Aorta (tissue), 5 donors: Measurements from ENCODE around the gene CDC45. TPM values are rescaled to one million over a fixed set of nuclear protein-coding genes. Genes with fewer than 3 reads are reported as not detected.

Experiments used
- ATAC-seq: fragments of 200-7000 bp; cut with Tn5 transposase; one replicate; pipeline ENCODE4 v1.9.1; 2022; ENCODE audit warnings: moderate library complexity; ENCODE audit not compliant: low FRiP score
- DNase-seq, 2 donors: peaks; one replicate each; pipeline ENCODE4 v3.0.0-alpha.2; 2020
- H3K27ac ChIP-seq, 2 donors: one replicate each; pipeline ENCODE4 v1.5.1; 2013; ENCODE audit warnings: low read length in 2 of 2, mild to moderate bottlenecking in 2 of 2, moderate library complexity in 2 of 2, control low read depth in 1 of 2, inconsistent platforms in 1 of 2, low read depth in 1 of 2
- H3K27me3 ChIP-seq, 2 donors: one replicate each; pipeline ENCODE4 v1.6.1; 2013; ENCODE audit warnings: control low read depth in 1 of 2, low read length in 1 of 2, mild to moderate bottlenecking in 1 of 2, moderate library complexity in 1 of 2; ENCODE audit not compliant: insufficient read depth in 2 of 2, control insufficient read depth in 1 of 2
- H3K36me3 ChIP-seq, 2 donors: one replicate each; pipeline ENCODE4 v1.6.1; 2013; ENCODE audit warnings: control low read depth in 1 of 2, low read length in 1 of 2, mild to moderate bottlenecking in 1 of 2; ENCODE audit not compliant: insufficient read depth in 2 of 2, control insufficient read depth in 1 of 2
- H3K4me1 ChIP-seq, 2 donors: one replicate each; pipeline ENCODE4 v1.6.1; 2013; ENCODE audit warnings: low read length in 2 of 2, control low read depth in 1 of 2, mild to moderate bottlenecking in 1 of 2, moderate library complexity in 1 of 2; ENCODE audit not compliant: insufficient read depth in 2 of 2, control insufficient read depth in 1 of 2
- H3K4me3 ChIP-seq, 2 donors: one replicate each; pipeline ENCODE4 v1.5.1; 2013; ENCODE audit warnings: low read length in 2 of 2, control low read depth in 1 of 2, mild to moderate bottlenecking in 1 of 2
- H3K9me3 ChIP-seq: one replicate; pipeline ENCODE4 v1.6.1; 2013; ENCODE audit warnings: mild to moderate bottlenecking, low read length; ENCODE audit not compliant: control insufficient read depth
- WGBS, 2 donors: extraction: QIAGEN DNeasy Blood & Tissue Kit; methylation state at CpG; one replicate each; pipeline ENCODE4 v1.1.7; 2013; 5-methylcytosine and 5-hydroxymethylcytosine counted together
- intact Hi-C, 2 donors: fragments of 100-400 bp; cut with DNase I; formaldehyde crosslinking; loops; one replicate each; pipeline versions ENCODE4 v1.14.2 to v1.15.0; 2022
- polyA plus RNA-seq, 2 donors: library from polyadenylated mRNA; stranded (reverse); fragments of 200-250 nt; gene quantifications; one replicate each; pipeline ENCODE4 v1.2.3, GENCODE V29; 2013
- total RNA-seq, 2 donors: library from RNA; stranded (reverse); fragmentation: NEBNext Ultra II Directional; extraction: Animal tissue kit (Norgen Biotek cat#: 25700); gene quantifications; one replicate each; pipeline ENCODE4 v1.2.1, GENCODE V29; 2021
- donor health status: healthy with polysubstance abuse.
- donor health status: Bipolar disorder and iron deficiency.
- donor health status: DM: no; HTN: no; CAD: no.
- donor health status: DM: no; HTN: no; CAD: no.
- donor health status: DM: yes; HTN: yes; CAD: no.

CDC45 gene
- total and polyA plus RNA-seq, 4 donors: 0.63 to 1.3 (median 0.85) TPM

DNA sequence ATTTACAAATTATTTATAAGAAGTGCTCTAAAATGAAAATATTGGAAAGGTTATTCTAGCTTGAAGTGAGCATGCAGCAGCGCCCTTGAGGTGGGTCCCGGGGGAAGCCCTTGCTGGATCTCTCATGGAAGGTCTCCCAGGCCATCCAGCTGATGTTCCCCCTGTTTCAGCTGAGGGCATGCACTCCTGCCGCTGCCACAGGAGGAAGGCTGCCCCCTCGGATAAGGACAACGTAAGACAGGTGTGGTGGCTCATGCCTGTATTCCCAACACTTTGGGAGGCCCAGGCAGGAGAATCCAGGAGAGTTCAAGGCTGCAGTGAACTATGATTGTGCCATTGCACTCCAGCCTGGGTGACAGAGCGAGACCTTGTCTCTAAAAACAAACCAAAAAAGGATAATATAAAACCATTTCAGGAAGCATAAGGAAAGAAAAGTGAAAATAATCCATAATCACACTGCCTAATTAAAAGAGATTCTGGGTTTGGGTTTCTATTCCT, 15.0 kb downstream of the CDC45 start:
- H3K9me3 ChIP-seq: no peaks in the 10 kb centered on the region
- intact Hi-C loops: no loop called here
- H3K27ac ChIP-seq: no peak overlapping the region
- ATAC-seq (no peak), DNase-seq (no peak)
- H3K27me3 ChIP-seq: no peaks in the 10 kb centered on the region
- no peak overlapping the region for H3K4me3 ChIP-seq
- H3K4me1 ChIP-seq: no peaks in the 10 kb centered on the region
- H3K36me3 ChIP-seq: no peaks in the 10 kb centered on the region
- WGBS, 2 donors: 95 to 96% methylated on average over 6 of the region's 6 CpGs

DNA sequence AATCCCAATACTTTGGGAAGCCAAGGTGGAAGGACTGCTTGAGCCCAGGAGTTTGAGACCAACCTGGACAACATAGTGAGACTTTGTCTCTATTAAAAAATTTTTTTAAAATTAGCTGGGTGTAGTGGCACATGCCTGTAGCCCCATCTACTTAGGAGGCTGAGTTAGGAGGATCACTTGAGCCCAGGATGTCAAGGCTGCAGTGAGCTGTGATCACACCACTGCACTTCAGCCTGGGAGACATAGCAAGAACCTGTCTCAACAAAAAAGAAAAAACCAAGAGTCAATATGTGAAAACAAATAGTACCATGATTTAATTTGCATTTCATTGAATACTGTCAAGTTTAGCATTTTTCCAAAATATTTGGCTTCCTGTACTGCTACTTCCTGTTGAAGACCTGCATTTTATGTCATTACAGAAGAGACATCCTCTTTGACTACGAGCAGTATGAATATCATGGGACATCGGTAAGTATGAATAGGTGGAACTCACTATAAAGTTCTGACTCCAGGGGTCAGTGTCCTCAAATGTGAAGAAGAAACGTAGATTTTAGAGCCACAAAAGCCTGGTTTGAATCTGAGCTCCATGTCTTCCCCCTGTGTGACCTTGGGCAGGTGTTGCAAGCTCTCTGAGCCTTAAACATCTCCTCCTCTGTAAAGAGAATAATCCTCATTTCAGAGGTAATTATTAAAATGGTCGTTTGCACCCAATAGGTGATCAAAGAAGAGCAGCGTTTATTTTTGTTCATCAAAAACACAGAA, 16.0 kb downstream of the CDC45 start:
- DNase-seq (no peak), ATAC-seq (no peak)
- Histone ChIP-seq H3K9me3 (no peaks in the 10 kb centered on the region), H3K36me3 (no peaks in the 10 kb centered on the region), H3K27me3 (no peaks in the 10 kb centered on the region), H3K4me1 (no peaks in the 10 kb centered on the region), H3K27ac (no peak overlapping the region), H3K4me3 (no peak overlapping the region)
- 79 to 80% methylated on average over 5 of the region's 5 CpGs for WGBS, 2 donors
- intact Hi-C loops: no loop called here

DNA sequence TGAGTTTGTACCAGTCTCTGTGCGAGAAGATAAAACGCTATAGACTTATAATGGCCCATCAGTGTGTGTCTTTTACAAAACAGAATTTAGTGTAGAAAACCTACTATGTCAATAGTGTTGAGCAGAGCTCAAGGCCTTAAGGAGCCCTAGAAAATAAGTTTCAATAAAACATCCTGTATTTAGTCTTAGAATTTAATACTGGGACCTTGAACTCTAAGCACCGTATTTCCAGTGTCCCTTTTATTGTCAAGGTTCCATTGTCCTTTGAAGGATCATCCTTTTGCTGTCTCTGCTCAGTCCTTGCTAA, 16.6 kb downstream of the CDC45 start:
- Histone ChIP-seq H3K4me3 (no peak overlapping the region), H3K9me3 (no peaks in the 10 kb centered on the region), H3K4me1 (no peaks in the 10 kb centered on the region), H3K27me3 (no peaks in the 10 kb centered on the region), H3K27ac (no peak overlapping the region), H3K36me3 (no peaks in the 10 kb centered on the region)
- 94 to 95% methylated on average over 3 of the region's 3 CpGs for WGBS, 2 donors
- no peak for DNase-seq
- no peak for ATAC-seq
- intact Hi-C loops: no loop called here

DNA sequence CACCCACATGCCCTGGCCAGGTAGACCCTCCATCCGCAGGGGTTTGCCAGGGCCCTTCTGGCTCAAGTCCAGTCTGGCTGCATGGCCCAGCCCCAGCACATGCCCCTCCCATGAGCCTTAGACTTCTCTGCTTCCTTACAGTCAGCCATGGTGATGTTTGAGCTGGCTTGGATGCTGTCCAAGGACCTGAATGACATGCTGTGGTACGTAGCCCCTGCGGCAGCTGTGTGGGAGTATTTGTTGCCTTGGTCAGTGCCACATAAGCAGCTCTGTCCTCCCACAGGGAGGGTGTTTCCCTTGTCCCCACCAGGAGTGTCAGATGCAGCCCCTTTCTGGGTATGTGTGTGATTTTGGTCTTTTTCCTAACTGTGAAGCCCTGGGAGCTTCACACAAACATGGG, 17.5 kb downstream of the CDC45 start:
- H3K4me3 ChIP-seq: no peak overlapping the region
- no peaks in the 10 kb centered on the region for H3K4me1 ChIP-seq
- H3K9me3 ChIP-seq: no peaks in the 10 kb centered on the region
- no peak overlapping the region for H3K27ac ChIP-seq
- WGBS, 2 donors: 23 to 24% methylated on average over 3 of the region's 3 CpGs
- DNase-seq: no peak
- intact Hi-C loops: no loop called here
- H3K36me3 ChIP-seq: no peaks in the 10 kb centered on the region
- no peaks in the 10 kb centered on the region for H3K27me3 ChIP-seq
- ATAC-seq: no peak

DNA sequence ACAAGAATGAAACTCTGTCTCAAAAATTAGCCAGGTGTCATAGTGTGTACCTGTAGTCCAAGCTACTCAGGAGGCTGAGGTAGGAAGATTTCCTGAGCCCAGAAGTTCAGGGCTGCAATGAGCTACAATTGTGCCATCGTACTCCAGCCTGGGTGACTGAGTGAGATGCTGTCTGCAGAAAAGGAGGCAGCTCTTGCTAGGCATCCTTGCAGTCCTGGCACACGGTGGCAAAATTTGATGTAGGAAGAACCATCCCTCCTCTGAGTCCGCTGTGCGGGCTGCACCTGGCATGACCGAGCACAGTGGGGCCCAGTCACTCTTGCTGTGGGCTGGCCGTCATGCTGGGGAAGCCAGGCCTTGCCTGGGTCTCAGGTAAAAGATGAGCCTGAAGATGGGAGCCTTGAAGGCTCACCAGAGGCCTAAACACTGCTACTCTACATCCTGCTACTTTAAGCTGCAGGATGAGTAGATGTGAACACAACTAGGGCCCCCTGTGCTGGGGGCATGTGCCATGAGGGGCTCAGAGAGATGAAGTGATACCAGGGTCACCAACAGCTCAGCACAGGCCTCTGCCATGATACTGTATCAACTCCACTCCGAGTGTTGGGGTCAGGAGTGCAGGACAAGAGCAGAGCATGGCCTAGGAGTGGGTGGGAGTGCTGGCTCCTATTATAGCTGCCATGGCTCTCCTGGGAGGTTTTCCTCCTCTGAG, 18.6 kb downstream of the CDC45 start:
- no peak for DNase-seq
- no peak for ATAC-seq
- no peaks in the 10 kb centered on the region for H3K9me3 ChIP-seq

DNA sequence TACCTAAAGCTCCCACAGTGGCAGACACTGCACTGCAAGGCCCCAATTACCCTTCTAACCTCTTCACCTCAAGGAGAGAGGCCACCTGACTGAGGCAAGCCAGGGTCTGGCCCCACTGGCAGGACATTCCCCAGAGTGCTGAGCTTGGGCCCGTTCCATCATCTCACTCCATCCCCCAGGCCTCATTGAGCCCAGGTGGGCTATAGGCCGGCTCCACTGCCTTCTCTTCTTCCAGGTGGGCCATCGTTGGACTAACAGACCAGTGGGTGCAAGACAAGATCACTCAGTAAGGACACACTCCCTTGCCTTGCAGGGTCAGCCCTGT, 19.1 kb downstream of the CDC45 start:
- H3K27me3 ChIP-seq: no peaks in the 10 kb centered on the region
- no peak overlapping the region for H3K4me3 ChIP-seq
- no peak for ATAC-seq
- 94 to 95% methylated on average over 3 of the region's 3 CpGs for WGBS, 2 donors
- intact Hi-C loops: no loop called here
- H3K9me3 ChIP-seq: no peaks in the 10 kb centered on the region
- no peak overlapping the region for H3K27ac ChIP-seq
- no peaks in the 10 kb centered on the region for H3K36me3 ChIP-seq
- no peaks in the 10 kb centered on the region for H3K4me1 ChIP-seq
- no peak for DNase-seq

More for the DNA sequence above, 18.6 kb downstream of the CDC45 start:
- H3K4me1 ChIP-seq: no peaks in the 10 kb centered on the region
- no peak overlapping the region for H3K4me3 ChIP-seq
- H3K36me3 ChIP-seq: no peaks in the 10 kb centered on the region
- intact Hi-C loops: no loop called here
- no peaks in the 10 kb centered on the region for H3K27me3 ChIP-seq
- 92 to 96% methylated on average over 7 of the region's 7 CpGs for WGBS, 2 donors
- no peak overlapping the region for H3K27ac ChIP-seq

DNA sequence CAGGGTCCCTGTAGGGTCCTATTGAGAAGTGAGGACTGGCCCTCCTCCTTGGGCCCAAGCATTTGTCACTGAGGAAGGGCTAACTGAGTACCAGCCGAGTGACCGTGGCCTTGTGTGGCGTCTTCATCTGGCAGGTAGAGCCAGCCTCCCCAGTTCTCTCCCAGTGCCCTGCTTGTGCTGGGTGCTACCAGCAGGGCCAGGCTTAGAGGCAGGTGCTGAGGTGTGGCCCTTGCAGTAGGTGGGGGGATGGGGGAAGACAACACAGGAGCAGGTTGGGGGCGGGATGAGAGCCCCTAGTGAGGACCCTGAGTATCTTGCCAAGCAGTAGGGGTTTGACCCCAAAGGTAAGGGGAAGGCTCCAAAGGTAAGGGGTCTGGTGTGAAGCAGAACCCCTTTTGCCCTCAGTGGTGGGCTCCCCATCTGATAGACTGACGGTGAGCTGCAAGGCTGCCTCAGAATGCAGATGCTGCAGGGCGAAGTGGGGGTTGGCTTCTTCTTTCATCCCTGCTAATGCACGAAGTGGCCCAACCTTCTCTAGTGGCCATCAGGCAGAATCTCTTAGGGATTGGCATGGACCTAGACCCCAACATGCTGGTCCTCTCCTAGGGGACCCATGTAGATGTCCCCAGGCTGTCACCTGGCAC, 19.6 kb downstream of the CDC45 start:
- no peak overlapping the region for H3K27ac ChIP-seq
- DNase-seq (no peak), ATAC-seq (no peak)
- no peak overlapping the region for H3K4me3 ChIP-seq
- H3K9me3 ChIP-seq: no peaks in the 10 kb centered on the region
- intact Hi-C loops: no loop called here
- no peaks in the 10 kb centered on the region for H3K4me1 ChIP-seq
- WGBS, 2 donors: 92 to 97% methylated on average over 7 of the region's 7 CpGs
- no peaks in the 10 kb centered on the region for H3K36me3 ChIP-seq
- H3K27me3 ChIP-seq: no peaks in the 10 kb centered on the region

DNA sequence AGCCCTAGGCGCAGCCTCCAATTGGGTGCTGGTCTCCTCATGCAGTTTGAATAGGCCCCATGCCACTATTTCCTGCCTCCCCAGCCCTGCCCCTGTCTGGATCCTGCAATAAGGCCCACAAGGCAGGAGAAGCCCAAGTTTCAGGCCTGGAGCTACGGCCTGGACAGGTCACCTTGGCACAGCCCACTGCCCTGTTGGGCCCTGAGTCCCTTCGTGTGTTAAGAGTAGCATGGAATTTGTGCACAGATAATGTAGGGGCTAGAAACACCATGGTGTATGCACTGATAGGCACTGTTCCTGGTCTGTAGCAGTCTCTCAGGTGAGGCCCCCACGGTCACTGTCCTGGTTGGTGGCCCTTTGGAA, 20.1 kb downstream of the CDC45 start:
- intact Hi-C loops: no loop called here
- Histone ChIP-seq H3K4me3 (no peak overlapping the region), H3K27me3 (no peaks in the 10 kb centered on the region), H3K4me1 (no peaks in the 10 kb centered on the region), H3K36me3 (no peaks in the 10 kb centered on the region), H3K9me3 (no peaks in the 10 kb centered on the region), H3K27ac (no peak overlapping the region)
- ATAC-seq (no peak), DNase-seq (no peak)
- WGBS, 2 donors: 97 to 99% methylated on average over 4 of the region's 4 CpGs
